Kidney (tissue), 14 donors: ENCODE results near the gene LPAR3. TPM values are rescaled to one million over a fixed set of nuclear protein-coding genes. Genes with fewer than 3 reads are reported as not detected.

Experiments
- DNase-seq, 5 donors: peaks; one replicate each; pipeline ENCODE4 v3.0.0-alpha.2; 2013 to 2020
- FAIRE-seq: peaks from 2 replicates; lab custom pipeline; 2012; peaks lifted over from hg19 to GRCh38; lab: Jason Lieb, UNC
- H3K27ac ChIP-seq, 2 donors: one replicate each; pipeline ENCODE4 v1.7.0; 2013; ENCODE audit warnings: low read depth in 2 of 2, low read length in 2 of 2, inconsistent platforms in 1 of 2
- H3K27me3 ChIP-seq: one replicate; pipeline ENCODE4 v1.7.1; 2013; ENCODE audit warnings: low read length, inconsistent platforms; ENCODE audit not compliant: control insufficient read depth, insufficient read depth
- H3K36me3 ChIP-seq, 3 donors: one replicate each; pipeline versions ENCODE4 v1.7.0 to v1.7.1; 2013; ENCODE audit warnings: low read length in 3 of 3, control low read depth in 1 of 3, inconsistent platforms in 1 of 3; ENCODE audit not compliant: insufficient read depth in 3 of 3, control insufficient read depth in 2 of 3
- H3K4me1 ChIP-seq, 3 donors: one replicate each; pipeline versions ENCODE4 v1.7.0 to v1.7.1; 2013; ENCODE audit warnings: low read length in 3 of 3, inconsistent platforms in 1 of 3, low read depth in 1 of 3; ENCODE audit not compliant: control insufficient read depth in 2 of 3, insufficient read depth in 2 of 3
- H3K4me3 ChIP-seq, 3 donors: one replicate each; pipeline versions ENCODE4 v1.7.0 to v1.8.1; 2013; ENCODE audit warnings: low read length in 3 of 3, control low read depth in 1 of 3, inconsistent platforms in 1 of 3
- H3K9ac ChIP-seq, 3 donors: one replicate each; pipeline versions ENCODE4 v1.7.0 to v1.7.1; 2013; ENCODE audit warnings: low read length in 3 of 3, control low read depth in 1 of 3, inconsistent platforms in 1 of 3
- H3K9me3 ChIP-seq, 3 donors: one replicate each; pipeline versions ENCODE4 v1.7.0 to v1.7.1; 2013; ENCODE audit warnings: low read length in 3 of 3, control low read depth in 1 of 3, inconsistent platforms in 1 of 3; ENCODE audit not compliant: control insufficient read depth in 2 of 3, insufficient read depth in 1 of 3
- intact Hi-C: fragments of 100-400 bp; cut with DNase I; formaldehyde crosslinking; loops from one replicate; pipeline ENCODE4 v1.11.1; 2022
- polyA plus RNA-seq: library from polyadenylated mRNA; stranded (reverse); fragments of 350-450 nt; fragmentation: Illumina TruSeq; extraction: RNeasy Lipid Tissue Mini Kit (QIAGEN cat#74804); gene quantifications from one replicate; pipeline ENCODE4 v1.2.3, GENCODE V29; 2014; ENCODE audit warnings: low read depth, low replicate concordance; ENCODE audit not compliant: insufficient read depth
- total RNA-seq: library from RNA; stranded (reverse); fragmentation: NEBNext Ultra II Directional; extraction: Animal tissue kit (Norgen Biotek cat#: 25700); gene quantifications from one replicate; pipeline ENCODE4 v1.2.1, GENCODE V29; 2021
- TF ChIP-seq, protein P1 (sequence below): IDR thresholded peaks from 3 replicates; pipeline ENCODE4 v1.5.1; 2012; ENCODE audit warnings: mild to moderate bottlenecking, moderate library complexity, borderline replicate concordance; ENCODE audit not compliant: insufficient read depth; ENCODE audit errors: extremely low read depth
- donor health status: control.
- donor health status: control.
- donor health status: control.
- donor health status: control.
- donor health status: control.
- donor health status: DM: yes; HTN: yes; CAD: no.
- donor health status: Normal renal cell carcinoma (clear cell type).

LPAR3 gene
- total and polyA plus RNA-seq, 2 donors from 2014 or later, result 0.22 TPM; not detected in 1

- Histone ChIP-seq H3K27ac (no peak overlapping the region), H3K36me3 (no peaks in the 10 kb centered on the region), H3K9me3 (no peaks in the 10 kb centered on the region), H3K4me1 (no peaks in the 10 kb centered on the region), H3K9ac (no peak overlapping the region), H3K27me3 (no peaks in the 10 kb centered on the region), H3K4me3 (no peak overlapping the region)
- TF ChIP-seq, protein P1, sequence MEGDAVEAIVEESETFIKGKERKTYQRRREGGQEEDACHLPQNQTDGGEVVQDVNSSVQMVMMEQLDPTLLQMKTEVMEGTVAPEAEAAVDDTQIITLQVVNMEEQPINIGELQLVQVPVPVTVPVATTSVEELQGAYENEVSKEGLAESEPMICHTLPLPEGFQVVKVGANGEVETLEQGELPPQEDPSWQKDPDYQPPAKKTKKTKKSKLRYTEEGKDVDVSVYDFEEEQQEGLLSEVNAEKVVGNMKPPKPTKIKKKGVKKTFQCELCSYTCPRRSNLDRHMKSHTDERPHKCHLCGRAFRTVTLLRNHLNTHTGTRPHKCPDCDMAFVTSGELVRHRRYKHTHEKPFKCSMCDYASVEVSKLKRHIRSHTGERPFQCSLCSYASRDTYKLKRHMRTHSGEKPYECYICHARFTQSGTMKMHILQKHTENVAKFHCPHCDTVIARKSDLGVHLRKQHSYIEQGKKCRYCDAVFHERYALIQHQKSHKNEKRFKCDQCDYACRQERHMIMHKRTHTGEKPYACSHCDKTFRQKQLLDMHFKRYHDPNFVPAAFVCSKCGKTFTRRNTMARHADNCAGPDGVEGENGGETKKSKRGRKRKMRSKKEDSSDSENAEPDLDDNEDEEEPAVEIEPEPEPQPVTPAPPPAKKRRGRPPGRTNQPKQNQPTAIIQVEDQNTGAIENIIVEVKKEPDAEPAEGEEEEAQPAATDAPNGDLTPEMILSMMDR, result no peak
- FAIRE-seq (no peak), DNase-seq (no peak)
- intact Hi-C loops, result no loop called here
Measured at GRCh38 chr1:84782881-84783280, 110.1 kb downstream of the LPAR3 start.

DNA sequence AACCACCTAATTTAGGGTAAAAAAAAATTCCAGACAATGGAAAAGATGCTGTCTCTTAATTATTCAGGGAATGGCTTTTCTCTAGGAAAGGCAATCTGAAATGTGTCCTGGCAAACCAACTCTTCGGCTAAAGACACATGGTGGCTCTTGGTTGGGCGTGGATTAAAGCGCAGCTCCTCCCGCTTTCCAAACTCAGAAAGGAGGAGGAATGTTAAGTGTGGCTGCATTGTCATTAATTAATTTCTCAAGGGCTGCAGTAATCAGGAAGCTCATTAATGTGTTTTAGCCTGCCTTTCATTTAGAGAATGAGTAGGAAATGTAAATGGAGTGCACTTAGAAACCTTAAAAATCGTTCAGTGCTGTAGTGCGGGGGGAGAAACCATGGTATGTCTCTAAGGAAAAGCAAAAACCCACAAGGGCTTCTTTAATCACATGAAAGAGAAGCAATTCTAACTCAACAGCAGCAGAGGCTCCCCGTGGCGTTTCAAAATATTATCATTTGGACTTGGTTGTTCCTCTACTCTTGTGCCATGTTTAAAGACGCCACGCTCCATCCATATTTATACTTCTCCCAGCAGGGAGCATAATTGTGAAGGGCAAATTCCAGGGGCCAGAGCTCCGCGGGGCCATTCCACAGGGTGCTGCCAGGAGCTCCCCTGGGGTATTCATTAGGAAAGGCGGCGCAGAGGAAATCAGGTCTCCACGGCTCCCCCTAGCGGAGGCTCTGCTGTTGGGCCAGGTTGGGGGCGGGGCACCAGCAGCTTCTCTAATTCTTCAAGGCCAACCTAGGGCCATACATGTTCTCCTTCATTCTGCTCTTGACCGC lies 110.8 kb downstream of the LPAR3 start:
- Histone ChIP-seq H3K27me3 (no peaks in the 10 kb centered on the region), H3K27ac (no peak overlapping the region), H3K9me3 (no peaks in the 10 kb centered on the region), H3K4me1 (no peaks in the 10 kb centered on the region), H3K36me3 (no peaks in the 10 kb centered on the region), H3K4me3 (peak overlapping the region in 1 of 3 donors; percentile 37), H3K9ac (no peak overlapping the region)
- intact Hi-C loops, result no loop called here
- DNase-seq (peak; percentile 50 to 76 (median 59)), FAIRE-seq (no peak)
- TF ChIP-seq, protein P1, result peak; percentile 57

DNA sequence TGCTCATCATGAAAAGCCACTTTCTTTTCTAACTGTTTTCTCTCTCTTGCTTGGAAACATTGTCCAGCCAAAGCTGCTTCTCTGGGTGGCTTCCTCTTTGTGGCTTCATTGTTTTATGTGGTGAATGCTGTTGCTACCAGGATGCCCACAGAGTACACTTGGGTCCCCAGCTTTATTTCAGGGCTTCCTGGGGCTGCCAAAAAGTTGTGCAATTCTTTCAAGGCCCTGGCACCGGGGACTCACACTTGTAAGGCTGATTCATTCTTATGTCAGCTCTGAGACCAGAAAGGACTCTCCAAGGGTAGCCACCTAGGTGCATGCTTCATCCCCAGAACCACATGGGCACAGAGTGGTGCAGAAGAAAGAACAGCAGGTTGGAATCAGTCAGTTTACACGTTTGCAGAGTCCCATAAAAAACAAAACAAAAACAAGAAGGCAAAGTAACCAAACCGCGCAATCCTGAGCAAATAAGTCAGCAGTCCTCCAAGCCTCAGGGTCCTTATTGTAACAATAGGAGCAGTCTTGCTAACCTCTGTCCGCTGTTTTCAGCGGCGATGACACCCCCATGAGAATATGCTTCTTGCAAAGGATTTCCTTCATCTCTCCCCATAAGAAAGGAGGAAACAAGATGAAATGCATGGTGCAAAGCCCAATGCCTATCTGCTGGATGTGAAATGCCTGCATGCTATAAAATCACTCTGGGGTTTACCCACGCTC lies 112.8 kb downstream of the LPAR3 start:
- TF ChIP-seq, protein P1, result no peak
- H3K36me3 ChIP-seq, result no peaks in the 10 kb centered on the region
- H3K4me1 ChIP-seq, result no peaks in the 10 kb centered on the region
- no peak overlapping the region for H3K4me3 ChIP-seq
- no peaks in the 10 kb centered on the region for H3K27me3 ChIP-seq
- FAIRE-seq, result no peak
- DNase-seq, result no peak
- no peaks in the 10 kb centered on the region for H3K9me3 ChIP-seq
- H3K9ac ChIP-seq, result no peak overlapping the region
- no peak overlapping the region for H3K27ac ChIP-seq
- intact Hi-C loops, result no loop called here
